Dedifferentiated amniotic fluid mesenchymal stem cell (primary cell): ENCODE data around the gene TOPORS.

ENCODE experiments used
- DNase-seq: peaks from one replicate; pipeline ENCODE4 v3.0.0-alpha.2; 2016; ENCODE audit errors: extremely low spot score

The TOPORS gene

GRCh38 chr9:32503008-32503407, 49.4 kb downstream of the TOPORS start:
- no peak for DNase-seq

GRCh38 chr9:32502464-32502863, 49.9 kb downstream of the TOPORS start:
- no peak for DNase-seq

DNA sequence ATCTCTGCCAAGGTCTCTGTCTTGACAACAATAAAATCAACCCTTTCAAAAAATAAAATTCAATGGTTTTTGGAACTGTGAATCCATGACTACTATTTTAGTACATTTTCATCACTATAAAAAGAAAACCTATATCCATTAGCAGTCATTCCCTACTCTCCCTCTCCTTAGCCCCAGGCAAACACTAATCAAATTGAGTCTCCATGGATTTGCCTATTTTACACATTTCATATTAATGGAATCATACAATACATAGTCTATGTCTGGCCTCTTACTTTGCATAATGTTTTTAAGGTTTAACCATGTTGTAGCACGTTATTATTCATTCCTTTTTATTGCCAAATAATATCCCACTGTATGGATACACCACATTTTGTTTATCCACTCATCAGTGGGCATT, 50.5 kb downstream of the TOPORS start:
- DNase-seq, result no peak

DNA sequence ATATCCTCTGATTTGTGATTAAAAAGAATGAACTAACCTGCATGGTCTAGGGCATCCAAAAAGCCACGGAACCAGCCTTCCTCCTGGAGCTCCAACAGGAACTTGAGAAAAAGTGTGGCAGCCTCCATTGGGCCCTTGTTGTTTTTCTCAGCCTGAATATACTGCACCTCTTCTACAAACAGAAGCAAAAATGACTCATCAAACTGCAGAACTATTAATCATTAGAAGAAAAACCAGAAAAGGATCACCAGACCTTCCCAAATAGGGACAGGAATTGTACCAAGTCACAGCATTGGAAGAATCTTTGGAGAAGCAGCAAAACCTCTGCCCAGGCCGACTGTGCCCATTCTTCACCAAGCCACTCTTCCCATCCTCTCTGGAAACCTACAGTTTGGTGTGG, 51.6 kb downstream of the TOPORS start:
- DNase-seq, result no peak

GRCh38 chr9:32497921-32498320, 54.5 kb downstream of the TOPORS start:
- DNase-seq, result no peak

DNA sequence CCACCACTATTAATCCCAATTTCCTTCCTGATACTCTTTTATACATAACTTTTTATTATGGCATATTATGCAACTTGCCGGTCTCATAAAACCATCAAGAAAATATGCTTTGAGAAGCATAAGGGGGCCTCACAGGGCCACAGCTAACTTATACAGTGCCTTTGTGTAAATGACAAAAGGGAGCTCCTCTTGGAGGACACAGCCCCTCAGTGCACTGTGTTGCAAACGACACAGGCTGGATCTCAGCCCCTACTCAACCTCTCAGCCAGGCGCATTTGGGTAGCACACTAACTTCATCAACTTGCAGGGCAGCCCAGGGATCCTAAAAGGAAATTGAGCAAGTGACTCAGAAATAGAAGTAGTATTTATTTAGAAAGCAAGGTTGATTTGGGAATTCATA, 61.8 kb downstream of the TOPORS start:
- no peak for DNase-seq
